ENCODE data around the gene ST14.
"Not testable (repeated sequence)": the region's sequence is repeated elsewhere in the genome, so short reads cannot be mapped to it uniquely, and the experiment has no call there.

The ST14 gene

GRCh38 chr11:130165601-130166456 lies 6.2 kb downstream of the ST14 start:
- no peak for DNase-seq

DNA sequence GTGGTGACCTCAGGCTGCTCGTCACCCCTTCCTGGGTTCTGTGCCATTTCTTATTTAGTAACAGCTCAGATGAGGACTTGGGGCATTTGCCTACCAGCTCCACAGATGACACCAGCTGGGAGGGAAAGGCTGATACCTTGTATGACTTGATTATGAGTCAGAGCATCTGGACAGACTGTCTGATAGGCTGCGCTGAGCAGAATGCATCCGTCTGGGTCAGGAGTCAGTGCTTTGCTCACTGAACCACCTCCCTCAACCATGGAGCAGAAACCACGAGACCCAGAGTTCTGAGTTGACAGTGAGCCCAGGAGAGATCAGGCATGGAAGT lies 6.8 kb downstream of the ST14 start:
- no peak for DNase-seq

DNA sequence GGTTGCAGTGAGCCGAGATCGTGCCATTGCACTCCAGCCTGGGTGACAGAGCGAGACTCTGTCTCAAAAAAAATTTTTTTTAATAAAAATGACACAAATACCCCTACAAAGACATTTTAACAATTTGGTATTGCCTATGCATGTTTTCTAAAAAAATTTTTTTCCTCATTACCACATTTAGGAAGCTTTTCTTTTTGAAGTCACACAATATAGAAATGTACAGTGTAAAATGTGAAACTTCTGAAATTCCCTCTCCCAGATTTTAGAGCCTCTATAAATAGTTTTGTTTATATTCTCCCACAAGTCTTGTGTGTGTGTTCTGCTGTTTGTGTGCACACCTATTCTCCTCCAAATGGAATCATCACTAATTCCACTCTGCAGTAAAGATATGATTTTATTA lies 7.6 kb downstream of the ST14 start:
- no peak for DNase-seq

DNA sequence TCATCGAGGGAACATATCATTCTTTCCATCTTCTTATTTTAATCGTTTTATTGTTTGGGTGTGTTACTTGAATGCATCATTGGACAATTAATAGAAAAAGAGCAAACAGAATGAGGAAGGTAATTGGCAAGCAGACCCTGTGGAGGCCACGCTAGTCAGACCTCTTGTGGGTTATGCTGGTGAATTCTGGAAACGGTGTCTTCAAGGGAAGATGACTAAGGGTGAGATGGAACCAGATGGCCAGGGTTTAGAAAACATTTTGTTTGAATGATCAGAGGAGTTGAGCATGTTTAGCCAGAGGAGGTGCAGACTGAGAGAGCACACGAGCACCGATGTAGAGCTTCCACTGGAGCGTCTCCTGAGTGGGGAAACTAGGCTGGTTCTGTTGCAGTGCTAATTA lies 8.5 kb downstream of the ST14 start:
- DNase-seq, result no peak

- DNase-seq, result no peak
Observed at GRCh38 chr11:130170345-130170744, 10.8 kb downstream of the ST14 start.

GRCh38 chr11:130171534-130171933 lies 12.0 kb downstream of the ST14 start:
- no peak for DNase-seq

DNA sequence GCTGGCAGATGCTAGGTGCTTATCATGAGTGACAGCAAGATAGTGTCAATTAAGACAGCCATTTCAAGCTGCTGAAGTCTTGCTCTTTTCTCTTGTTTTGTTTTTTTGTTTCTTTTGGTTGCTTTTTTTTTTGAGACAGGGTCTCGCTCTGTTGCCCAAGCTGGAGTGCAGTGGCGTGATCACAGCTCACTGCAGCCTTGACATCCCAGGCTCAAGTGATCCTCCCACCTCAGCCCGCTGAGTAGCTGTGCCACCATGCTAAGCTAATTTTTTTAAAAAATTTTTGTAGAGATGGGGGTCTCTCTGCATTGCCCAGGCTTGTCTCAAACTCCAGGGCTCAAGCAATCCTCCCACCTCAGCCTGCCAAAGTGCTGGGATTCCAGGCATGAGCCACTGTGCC lies 12.4 kb downstream of the ST14 start:
- not testable (repeated sequence) for DNase-seq

DNA sequence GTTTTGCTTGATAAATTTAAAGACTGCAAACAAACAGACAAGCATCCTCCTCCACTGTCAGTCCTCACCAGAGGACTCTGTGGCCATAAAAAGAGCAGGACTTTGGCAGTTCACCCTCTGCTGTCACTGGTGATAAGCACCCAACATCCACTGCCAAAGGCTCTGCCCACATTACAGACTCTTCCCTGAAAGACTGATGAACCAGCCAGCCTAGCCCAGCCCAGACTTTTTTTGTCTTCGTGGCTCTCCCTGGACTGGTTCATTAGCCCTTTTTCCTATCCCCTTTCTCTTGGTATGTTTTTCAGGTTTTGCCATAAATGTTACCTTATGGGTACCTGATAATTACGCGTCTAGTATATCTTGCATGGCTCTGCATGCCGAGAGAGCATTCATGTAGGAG lies 15.1 kb downstream of the ST14 start:
- no peak for DNase-seq

GRCh38 chr11:130175898-130176297 lies 16.3 kb downstream of the ST14 start:
- no peak for DNase-seq

DNA sequence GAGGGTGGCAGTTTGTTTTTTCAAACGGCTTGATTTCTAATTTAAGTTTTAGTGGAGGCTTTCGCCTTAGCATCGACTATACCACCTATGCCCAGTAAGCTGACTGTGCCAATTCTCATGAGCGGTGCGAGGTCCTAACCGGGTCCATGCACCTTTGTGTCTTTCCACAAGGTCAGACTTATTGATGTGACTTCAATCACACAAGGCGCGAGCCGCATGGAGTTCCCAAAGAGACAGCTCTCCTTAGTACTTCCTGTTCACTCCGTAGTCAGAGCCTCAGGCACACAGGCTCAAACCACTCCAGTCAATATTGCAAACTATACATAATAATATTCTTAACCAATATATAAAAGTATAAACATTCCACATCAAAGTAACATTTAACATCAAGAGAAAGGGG lies 18.2 kb downstream of the ST14 start:
- DNase-seq, result no peak

DNA sequence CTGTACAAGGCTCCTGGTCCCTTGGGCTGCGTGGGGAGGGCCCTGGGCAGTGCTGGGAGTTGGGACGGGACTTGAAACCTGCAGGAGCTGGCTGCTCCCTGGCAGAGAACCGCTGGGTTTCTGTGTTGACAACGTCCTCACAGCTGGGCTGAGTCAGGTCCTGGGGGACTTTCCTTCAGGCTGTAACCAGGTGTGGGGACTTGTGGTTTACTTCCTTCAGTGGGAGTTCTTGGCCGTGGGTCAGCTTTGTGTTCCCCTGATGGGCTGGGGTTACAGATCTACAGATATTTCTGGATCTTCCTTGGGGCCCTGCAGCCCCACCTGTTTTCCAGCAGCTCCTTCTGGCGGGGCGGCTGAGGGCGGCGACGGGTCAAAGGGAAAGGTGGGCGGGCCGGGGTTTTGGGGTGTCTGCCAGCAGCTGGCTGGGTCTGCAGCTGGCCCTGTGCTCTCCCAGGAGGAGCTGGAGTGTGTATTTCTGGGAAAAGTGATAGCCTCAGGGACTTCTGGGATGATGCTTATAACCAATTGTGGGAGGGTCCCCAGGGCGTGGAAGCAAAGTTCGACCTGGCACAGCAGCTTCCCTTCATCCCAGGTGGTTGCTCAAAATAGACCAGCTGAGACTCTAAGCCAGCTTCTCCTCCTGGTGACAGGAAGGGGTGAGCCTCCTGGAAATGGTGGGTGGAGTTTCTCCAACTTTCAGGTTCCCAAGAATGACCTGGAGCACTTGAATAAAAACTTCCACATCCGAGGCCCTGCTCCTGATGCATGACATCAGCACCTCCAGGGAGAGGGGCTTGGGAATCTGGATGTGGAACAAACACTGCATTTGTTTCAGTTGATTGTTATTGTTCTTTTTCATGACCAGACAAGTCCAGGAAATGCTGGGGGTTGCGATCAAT lies 19.1 kb downstream of the ST14 start:
- DNase-seq, result no peak

DNA sequence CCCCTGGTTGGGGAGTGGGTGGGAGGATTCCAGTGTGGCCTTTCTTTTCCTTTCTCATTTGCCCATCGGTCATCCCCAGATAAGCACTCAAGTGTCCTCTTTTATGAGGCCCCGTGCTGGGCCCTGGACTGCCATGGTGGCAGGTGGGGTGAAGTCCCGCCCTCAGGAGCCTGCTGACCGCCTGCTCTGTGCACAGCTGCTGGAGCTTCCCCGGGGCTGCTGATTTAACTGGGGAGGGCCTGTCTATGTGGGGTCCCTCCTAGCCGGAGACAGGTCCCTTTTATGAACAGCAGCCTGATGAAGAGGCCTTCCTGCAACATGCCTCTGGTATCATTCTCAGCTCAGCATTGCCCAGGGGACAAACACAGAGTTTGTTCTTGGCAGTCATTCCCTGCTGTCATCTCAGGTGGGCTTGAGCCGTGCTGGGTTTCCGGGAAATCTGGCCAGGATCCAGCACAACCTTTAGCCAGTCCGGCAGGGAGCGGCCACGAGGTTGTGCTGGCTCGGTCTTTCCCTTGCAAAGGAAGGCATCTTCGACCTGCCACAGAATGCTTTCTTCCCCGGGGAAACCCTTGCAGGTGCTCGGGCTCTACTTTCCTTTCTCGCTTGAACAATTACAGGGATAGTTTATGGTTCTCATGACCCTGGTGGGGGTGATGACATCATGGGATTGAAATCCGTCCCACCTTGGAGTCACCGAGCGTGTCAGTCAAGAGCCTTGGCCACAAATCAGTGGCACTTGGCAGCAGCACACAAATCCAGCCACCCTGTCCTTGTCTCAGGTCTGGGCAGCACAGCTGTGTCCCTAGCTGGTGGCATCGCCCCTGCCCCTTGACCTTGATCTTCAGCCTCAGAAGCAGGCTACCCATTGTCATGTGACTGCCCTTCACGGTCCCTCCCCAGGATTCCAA lies 20.1 kb downstream of the ST14 start:
- no peak for DNase-seq

- DNase-seq, result no peak
Observed at GRCh38 chr11:130180491-130180890, 20.9 kb downstream of the ST14 start.

DNA sequence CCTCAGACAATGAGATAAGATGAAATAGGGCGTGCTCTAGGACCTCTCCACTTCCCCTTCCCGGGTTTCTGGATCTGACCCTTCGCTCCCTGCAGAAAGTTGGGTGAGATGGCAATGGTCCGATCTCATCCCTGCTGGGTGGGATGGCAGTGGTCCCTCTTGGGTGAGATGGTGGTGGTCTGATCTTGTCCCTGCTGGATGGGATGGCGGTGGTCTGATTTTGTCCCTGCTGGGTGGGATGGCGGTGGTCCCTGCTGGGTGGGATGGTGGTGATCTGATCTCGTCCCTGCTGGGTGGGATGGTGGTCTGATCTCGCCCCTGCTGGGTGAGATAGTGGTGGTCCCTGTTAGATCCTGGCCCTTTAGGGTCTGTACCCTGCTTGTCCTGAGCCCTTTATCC lies 21.3 kb downstream of the ST14 start:
- DNase-seq, result no peak

GRCh38 chr11:130181295-130182272 lies 22.0 kb downstream of the ST14 start:
- no peak for DNase-seq

- no peak for DNase-seq
Observed at GRCh38 chr11:130183878-130184610, 24.5 kb downstream of the ST14 start.

GRCh38 chr11:130187096-130187495 lies 27.5 kb downstream of the ST14 start:
- no peak for DNase-seq

DNA sequence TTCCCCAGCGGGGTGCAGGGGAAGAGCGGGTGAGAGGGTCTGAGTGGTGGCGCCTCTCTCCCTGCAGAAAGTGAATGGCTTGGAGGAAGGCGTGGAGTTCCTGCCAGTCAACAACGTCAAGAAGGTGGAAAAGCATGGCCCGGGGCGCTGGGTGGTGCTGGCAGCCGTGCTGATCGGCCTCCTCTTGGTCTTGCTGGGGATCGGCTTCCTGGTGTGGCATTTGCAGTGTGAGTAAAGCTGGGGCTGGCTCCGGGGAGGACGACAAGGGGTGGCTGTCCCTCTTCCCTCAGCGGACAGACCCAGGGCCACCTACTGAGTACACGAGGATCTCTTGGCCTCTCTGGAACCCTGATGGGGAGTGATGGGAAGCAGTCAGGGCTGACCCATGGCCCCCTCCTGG lies 28.5 kb downstream of the ST14 start:
- no peak for DNase-seq

DNA sequence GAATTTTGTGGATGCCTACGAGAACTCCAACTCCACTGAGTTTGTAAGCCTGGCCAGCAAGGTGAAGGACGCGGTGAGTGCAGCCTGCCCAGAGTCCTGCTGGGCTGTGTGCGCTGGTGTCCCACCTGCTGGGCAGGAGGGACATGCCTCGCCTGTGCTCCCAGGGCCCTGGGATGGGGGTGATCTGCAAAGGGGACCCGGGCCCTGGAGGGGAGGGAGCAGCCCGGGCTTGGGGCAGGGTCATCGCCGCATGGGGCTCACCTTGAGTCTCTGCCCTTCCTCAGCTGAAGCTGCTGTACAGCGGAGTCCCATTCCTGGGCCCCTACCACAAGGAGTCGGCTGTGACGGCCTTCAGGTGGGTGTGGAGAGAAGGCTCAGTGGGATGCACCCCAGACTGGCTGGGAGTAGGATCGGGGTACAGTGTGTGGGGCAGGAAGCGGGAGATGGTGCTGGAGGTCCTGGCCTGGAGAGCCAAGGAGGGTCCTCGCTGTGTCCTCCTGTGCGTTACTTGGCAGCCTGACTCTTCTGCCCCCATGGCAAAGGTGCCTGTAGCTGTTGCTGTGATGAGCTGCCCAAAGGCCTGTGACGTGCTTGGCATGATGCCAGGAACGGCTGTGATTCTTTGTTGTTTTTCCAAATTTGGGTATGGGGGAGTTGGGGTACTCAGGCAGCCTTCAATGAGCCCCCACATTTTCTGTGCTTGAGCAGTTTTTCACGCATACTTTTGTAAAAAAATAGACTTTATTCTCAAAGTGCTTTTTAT lies 29.2 kb downstream of the ST14 start:
- no peak for DNase-seq

- DNase-seq, result no peak
Observed at GRCh38 chr11:130189492-130190210, 30.1 kb downstream of the ST14 start.

All from CD4-positive, alpha-beta T cell treated with Interleukin-21 for 1 hour (primary cell).